Prostate gland (tissue), 2 donors: Measurements from ENCODE around the gene EVC. TPM values are rescaled to one million over a fixed set of nuclear protein-coding genes. Genes with fewer than 3 reads are reported as not detected.

ENCODE experiments used
- DNase-seq: peaks from one replicate; pipeline ENCODE4 v3.0.0-alpha.2; 2019; ENCODE audit warnings: low spot score
- H3K27ac ChIP-seq, 2 donors: fragments of 200-600 bp; sonication (generic); 2 replicates each; pipeline ENCODE4 v1.5.1; 2017 to 2019
- H3K27me3 ChIP-seq: fragments of 200-600 bp; sonication (generic); replicated peaks from 2 replicates; pipeline ENCODE4 v1.5.1; 2019; ENCODE audit not compliant: insufficient read depth
- H3K36me3 ChIP-seq, 2 donors: fragments of 200-600 bp; sonication (generic); 1 replicate in 1 of 2; 2 replicates in 1 of 2; pipeline versions ENCODE4 v1.5.1 to v1.8.1; 2017 to 2019
- H3K4me1 ChIP-seq: fragments of 200-600 bp; sonication (generic); replicated peaks from 2 replicates; pipeline ENCODE4 v1.5.1; 2019
- H3K4me3 ChIP-seq, 2 donors: fragments of 200-600 bp; sonication (generic); 2 replicates each; pipeline ENCODE4 v1.5.1; 2017 to 2019
- H3K9me3 ChIP-seq: fragments of 200-600 bp; sonication (generic); 2 replicates; pipeline ENCODE4 v1.5.1; 2017
- CTCF ChIP-seq, 4 experiments: fragments of 200-600 bp in 2 of 4; fragments of 450-650 bp in 2 of 4; sonication (generic) in 2 of 4; IDR thresholded peaks; 1 replicate in 3 of 4; 2 replicates in 1 of 4; pipeline ENCODE4 v1.5.1; 2016 to 2019; ENCODE audit warnings: antibody characterized with exemption in 4 of 4, mild to moderate bottlenecking in 2 of 4, moderate library complexity in 2 of 4
- POLR2A ChIP-seq: fragments of 450-650 bp; IDR thresholded peaks from one replicate; pipeline ENCODE4 v1.6.1; 2016; ENCODE audit warnings: antibody characterized with exemption, mild to moderate bottlenecking
- POLR2AphosphoS5 ChIP-seq: sonication (generic); formaldehyde crosslinking; IDR thresholded peaks from one replicate; pipeline ENCODE4 v1.6.1; 2017; ENCODE audit warnings: antibody characterized with exemption
- WGBS: methylation state at CpG from one replicate; pipeline ENCODE4 v1.1.5; 2018; 5-methylcytosine and 5-hydroxymethylcytosine counted together
- intact Hi-C: fragments of 100-400 bp; cut with DNase I; formaldehyde crosslinking; loops from one replicate; pipeline ENCODE4 v1.14.2; 2022
- total RNA-seq, 2 donors: library from RNA; depleted of rRNA; stranded (reverse); fragments of >200 nt; gene quantifications; one replicate each; pipeline ENCODE4 v1.1.0, GENCODE V29; 2016

Gene EVC
- total RNA-seq, 2 donors from 2014 or later: 49.0 to 55.7 TPM

- Histone ChIP-seq H3K4me3 (no peak overlapping the region), H3K27me3 (no peaks in the 10 kb centered on the region), H3K9me3 (no peaks in the 10 kb centered on the region), H3K4me1 (no peaks in the 10 kb centered on the region), H3K27ac (no peak overlapping the region), H3K36me3 (no peaks in the 10 kb centered on the region)
- intact Hi-C loops: no loop called here
- TF ChIP-seq POLR2AphosphoS5 (no peak), POLR2A (no peak), CTCF (IDR thresholded peaks at IDR 0.05) (no peak)
- 81% methylated on average over 25 of the region's 26 CpGs for WGBS
- no peak for DNase-seq
Observed at GRCh38 chr4:5752376-5753184, 41.6 kb downstream of the EVC start.

- Histone ChIP-seq H3K4me3 (no peak overlapping the region), H3K36me3 (no peaks in the 10 kb centered on the region), H3K4me1 (no peaks in the 10 kb centered on the region), H3K9me3 (no peaks in the 10 kb centered on the region), H3K27ac (no peak overlapping the region), H3K27me3 (no peaks in the 10 kb centered on the region)
- intact Hi-C loops: no loop called here
- TF ChIP-seq POLR2AphosphoS5: no peak
- TF ChIP-seq POLR2A: no peak
- no peak for DNase-seq
- WGBS: 90% methylated on average over 7 of the region's 7 CpGs
Observed at GRCh38 chr4:5753366-5753765, 42.4 kb downstream of the EVC start.

GRCh38 chr4:5753766-5754528 is 42.9 kb downstream of the EVC start:
- no peak overlapping the region for H3K4me3 ChIP-seq
- H3K36me3 ChIP-seq: no peaks in the 10 kb centered on the region
- intact Hi-C loops: no loop called here
- no peaks in the 10 kb centered on the region for H3K9me3 ChIP-seq
- no peaks in the 10 kb centered on the region for H3K27me3 ChIP-seq
- WGBS: 80% methylated on average over 19 of the region's 19 CpGs
- H3K4me1 ChIP-seq: no peaks in the 10 kb centered on the region
- H3K27ac ChIP-seq: no peak overlapping the region
- DNase-seq: no peak
- TF ChIP-seq POLR2A (no peak), CTCF (IDR thresholded peaks at IDR 0.05) (no peak), POLR2AphosphoS5 (no peak)

GRCh38 chr4:5754529-5754881 is 43.5 kb downstream of the EVC start:
- no peaks in the 10 kb centered on the region for H3K27me3 ChIP-seq
- 90% methylated on average over 8 of the region's 8 CpGs for WGBS
- DNase-seq: no peak
- intact Hi-C loops: no loop called here
- no peak overlapping the region for H3K4me3 ChIP-seq
- H3K27ac ChIP-seq: no peak overlapping the region
- H3K4me1 ChIP-seq: no peaks in the 10 kb centered on the region
- H3K9me3 ChIP-seq: no peaks in the 10 kb centered on the region
- TF ChIP-seq POLR2AphosphoS5: no peak
- TF ChIP-seq CTCF (IDR thresholded peaks at IDR 0.05): no peak
- no peak for TF ChIP-seq POLR2A
- no peaks in the 10 kb centered on the region for H3K36me3 ChIP-seq

GRCh38 chr4:5755161-5755560 is 44.2 kb downstream of the EVC start:
- TF ChIP-seq POLR2A (no peak), CTCF (IDR thresholded peaks at IDR 0.05) (no peak), POLR2AphosphoS5 (no peak)
- H3K27ac ChIP-seq: no peak overlapping the region
- H3K9me3 ChIP-seq: no peaks in the 10 kb centered on the region
- H3K4me1 ChIP-seq: no peaks in the 10 kb centered on the region
- no peaks in the 10 kb centered on the region for H3K36me3 ChIP-seq
- H3K27me3 ChIP-seq: no peaks in the 10 kb centered on the region
- no peak overlapping the region for H3K4me3 ChIP-seq
- DNase-seq: no peak
- intact Hi-C loops: no loop called here
- 89% methylated on average over 16 of the region's 16 CpGs for WGBS
